C4-2B (cell line): ENCODE results near the gene PRPF31.

ENCODE experiments used
- H3K27ac ChIP-seq: fragments of 450-650 bp; 2 replicates; pipeline ENCODE4 v1.5.1; 2017
- CTCF ChIP-seq: fragments of 450-650 bp; conservative IDR thresholded peaks from 2 replicates; pipeline ENCODE4 v1.5.1; 2017; ENCODE audit warnings: mild to moderate bottlenecking
- ZFX ChIP-seq: fragments of 450-650 bp; IDR thresholded peaks from 2 replicates; pipeline ENCODE4 v1.6.1; 2017

PRPF31 gene

GRCh38 chr19:54115109-54116063 lies at the start of gene PRPF31, which contains the start of gene TFPT:
Gene PRPF31, plus strand, starts transcription at chr19:54115754. Its CDS starts 2,525 bp downstream, at chr19:54118279.
Gene TFPT, minus strand, starts transcription at chr19:54115657. Its CDS starts 388 bp downstream, at chr19:54115269.
- H3K27ac ChIP-seq, result peak within 1 kb of the TSS; percentile 77
- TF ChIP-seq ZFX (peak; percentile 86; the same call in 1 of the 2 replicates), CTCF (no peak)

- TF ChIP-seq CTCF (no peak), ZFX (no peak)
- no peak overlapping the region for H3K27ac ChIP-seq
Observed at GRCh38 chr19:54069470-54069869, 46.1 kb upstream of the PRPF31 start.

- no peak overlapping the region for H3K27ac ChIP-seq
- no peak for TF ChIP-seq ZFX
- no peak for TF ChIP-seq CTCF
Observed at GRCh38 chr19:54073829-54074228, 41.7 kb upstream of the PRPF31 start.

GRCh38 chr19:54074851-54075250 lies 40.7 kb upstream of the PRPF31 start:
- H3K27ac ChIP-seq, result no peak overlapping the region
- TF ChIP-seq CTCF (no peak), ZFX (no peak)

GRCh38 chr19:54077334-54077733 lies 38.2 kb upstream of the PRPF31 start:
- no peak overlapping the region for H3K27ac ChIP-seq
- no peak for TF ChIP-seq CTCF
- no peak for TF ChIP-seq ZFX

- no peak within 1 kb of the TSS for H3K27ac ChIP-seq
- TF ChIP-seq CTCF (no peak), ZFX (no peak)
Observed at GRCh38 chr19:54081032-54081431, 34.5 kb upstream of the PRPF31 start, which contains the start of gene TARM1. Gene TARM1, minus strand, starts transcription at chr19:54081365. Its CDS starts 25 bp downstream, at chr19:54081340.

- H3K27ac ChIP-seq, result no peak overlapping the region
Observed at GRCh38 chr19:54084410-54084809, 31.1 kb upstream of the PRPF31 start.

More at GRCh38 chr19:54084410-54084809, 31.1 kb upstream of the PRPF31 start:
- TF ChIP-seq ZFX, result no peak
- TF ChIP-seq CTCF, result no peak
